Measurements from ENCODE around the gene SHISA2.
"Not testable (repeated sequence)": the region's sequence is repeated elsewhere in the genome, so short reads cannot be mapped to it uniquely, and the experiment has no call there.

Gene SHISA2

DNA sequence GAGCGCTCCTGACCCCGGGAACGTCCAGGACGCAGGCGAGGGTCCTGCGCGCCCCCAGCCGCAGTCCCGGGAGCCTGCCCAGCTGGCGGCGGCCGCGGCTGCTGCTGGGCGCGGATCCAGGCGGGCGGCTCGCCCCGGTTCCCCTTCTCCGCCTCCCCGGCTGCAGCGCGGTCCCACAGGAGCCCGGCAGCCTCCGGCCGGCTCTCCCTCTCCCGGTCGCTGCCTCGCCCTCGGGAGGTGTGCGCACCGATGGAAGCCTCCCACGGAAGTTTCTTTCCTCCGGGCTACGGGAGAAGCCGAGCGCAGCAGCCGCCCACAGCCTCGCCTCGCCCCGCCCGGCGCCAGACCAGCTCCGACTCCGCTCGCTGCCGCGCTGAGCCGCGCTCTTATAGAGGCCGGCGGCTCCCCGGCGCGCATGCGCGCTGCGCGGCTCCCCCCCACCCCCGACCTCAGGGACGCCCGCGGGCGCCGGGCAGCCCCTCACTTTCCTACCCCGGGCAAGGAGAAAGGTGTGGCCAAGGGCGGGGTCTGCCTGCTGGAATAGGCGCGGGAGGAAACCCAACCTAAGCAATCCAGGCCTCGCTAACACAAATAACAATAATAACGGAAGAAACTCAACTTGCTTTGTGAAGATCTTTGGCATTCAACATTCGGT is at the start of gene SHISA2:
SHISA2 (minus strand) TSS at position 360 of the 655 bp plus-strand sequence. CDS start 1,041 bp downstream, outside the sequence.
- peak; percentile 63 for DNase-seq

DNA sequence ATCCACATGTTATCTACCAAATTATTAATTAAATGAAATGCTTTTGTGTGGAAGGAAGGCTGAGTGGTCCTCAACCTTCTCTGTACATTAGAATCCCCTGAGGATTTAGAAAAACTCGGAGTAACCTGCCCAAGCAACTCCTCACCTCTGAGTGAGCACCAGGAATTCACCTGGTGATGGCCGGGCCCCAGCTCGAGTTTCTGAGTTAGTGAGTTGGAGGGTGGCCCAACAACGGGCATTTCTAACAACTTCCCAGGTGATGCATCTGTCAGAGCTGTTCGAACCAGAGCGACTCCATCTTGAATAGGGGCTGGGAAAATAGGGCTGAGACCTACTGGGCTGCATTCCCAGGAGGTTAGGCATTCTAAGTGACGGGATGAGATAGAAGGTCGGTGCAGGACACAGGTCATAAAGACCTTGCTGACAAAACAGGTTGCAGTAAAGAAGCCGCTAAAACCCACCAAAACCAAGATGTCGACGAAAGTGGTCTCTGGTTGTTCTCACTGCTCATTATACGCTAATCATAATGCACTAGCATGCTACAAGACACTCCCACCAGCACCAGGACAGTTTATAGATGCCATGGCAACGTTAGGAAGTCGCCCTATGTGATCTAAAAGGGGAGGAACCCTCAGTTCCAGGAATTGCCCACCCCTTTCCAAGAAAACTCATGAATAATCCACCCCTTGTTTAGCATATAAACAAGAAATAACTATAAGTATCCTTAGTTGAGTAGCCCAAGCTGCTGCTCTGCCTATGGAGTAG is 44.2 kb upstream of the SHISA2 start:
- no peak for DNase-seq

DNA sequence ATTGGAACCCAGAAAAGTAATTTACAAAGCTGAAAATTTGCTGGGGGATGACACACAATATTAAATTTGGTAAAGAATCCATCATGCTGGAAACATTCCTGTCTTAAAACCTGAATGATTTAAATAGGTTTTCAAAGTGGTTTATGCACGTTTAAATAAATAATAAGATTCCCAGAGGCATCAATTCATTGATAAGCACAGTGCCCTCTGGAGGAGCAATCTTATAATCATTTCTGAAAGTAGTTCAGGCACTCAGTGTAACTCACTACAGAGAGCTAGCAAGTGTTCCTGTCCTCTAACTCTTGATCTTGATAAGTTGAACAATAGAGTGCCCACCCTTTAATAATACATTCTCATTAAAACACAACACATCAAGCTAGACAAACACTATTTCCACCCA is 43.5 kb upstream of the SHISA2 start:
- no peak for DNase-seq

DNA sequence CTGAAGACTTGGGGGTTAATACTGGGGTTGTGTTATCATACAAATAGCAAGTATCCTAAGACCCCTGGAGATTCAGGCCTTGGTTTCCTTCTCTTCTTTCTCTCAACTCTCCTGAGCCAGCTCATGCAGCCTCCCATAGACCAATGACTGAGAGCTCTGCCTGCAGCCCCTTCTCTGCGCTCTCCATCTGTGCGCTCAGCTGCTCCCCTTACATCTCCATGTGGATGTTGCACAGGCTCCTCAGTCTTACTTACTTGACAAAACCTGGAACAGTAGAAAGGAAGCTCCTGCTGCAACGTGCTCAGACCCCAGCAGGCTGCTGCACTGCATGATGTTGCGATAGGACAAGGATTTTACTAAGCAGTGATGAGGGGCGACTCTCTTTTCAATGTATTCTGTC is 25.0 kb upstream of the SHISA2 start:
- DNase-seq = not testable (repeated sequence)

DNA sequence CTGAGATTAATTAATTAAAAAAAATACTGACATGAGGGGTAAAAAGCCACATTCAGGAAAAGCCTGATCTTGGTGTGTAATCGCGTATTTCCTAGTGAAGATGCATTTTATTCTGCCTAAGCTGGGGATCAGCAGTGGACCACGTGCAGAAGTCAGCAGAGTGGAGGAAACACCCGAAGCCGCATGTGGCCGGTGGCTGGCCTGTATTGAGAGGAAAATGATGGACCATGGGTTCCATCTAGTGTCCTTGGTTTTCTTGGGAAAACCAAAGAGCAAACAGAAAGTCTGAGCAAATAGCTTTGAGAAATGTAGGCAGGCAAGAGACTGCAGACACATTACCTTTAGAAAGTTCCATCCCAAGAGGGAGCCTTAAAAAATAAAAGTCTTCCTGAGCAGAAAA is 23.7 kb upstream of the SHISA2 start:
- no peak for DNase-seq

DNA sequence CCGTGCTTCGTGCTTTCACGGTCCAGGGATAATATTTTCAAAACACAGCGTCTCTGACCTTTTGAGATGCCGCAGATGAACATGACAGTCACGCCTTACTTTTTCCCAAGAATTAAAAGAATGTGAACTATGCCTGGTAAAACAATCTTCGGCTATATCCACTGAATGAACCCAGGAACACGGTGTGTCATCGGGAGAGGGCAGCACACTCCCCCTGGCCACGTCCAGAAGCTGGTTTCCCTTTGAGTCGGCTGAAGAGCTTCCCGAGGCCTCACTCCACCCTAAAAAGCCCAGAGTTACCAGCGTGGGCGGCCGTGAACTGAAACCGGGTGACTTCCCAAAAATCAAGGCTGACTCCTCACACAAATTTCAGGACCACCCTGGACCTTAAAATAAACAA is 22.9 kb upstream of the SHISA2 start:
- peak; percentile 27 for DNase-seq

DNA sequence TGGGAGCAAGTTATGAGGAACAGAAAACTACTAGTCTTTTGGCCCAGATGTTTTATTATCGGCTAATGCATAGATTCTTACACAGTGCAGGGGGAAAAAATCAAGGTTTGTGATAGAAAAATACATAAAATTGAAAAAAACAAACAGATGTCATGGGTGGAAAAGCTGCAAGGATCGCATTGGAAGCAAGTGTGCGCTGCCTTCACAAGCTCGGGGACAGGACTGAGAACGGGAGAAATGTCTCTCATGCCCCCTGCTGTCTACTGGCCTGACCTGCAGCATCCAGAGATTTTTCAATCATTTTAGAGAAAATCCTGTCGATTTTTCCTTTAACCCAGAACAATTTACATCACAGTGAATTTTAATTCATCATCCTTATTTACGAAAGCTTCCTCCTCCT is 20.5 kb upstream of the SHISA2 start:
- not testable (repeated sequence) for DNase-seq

DNA sequence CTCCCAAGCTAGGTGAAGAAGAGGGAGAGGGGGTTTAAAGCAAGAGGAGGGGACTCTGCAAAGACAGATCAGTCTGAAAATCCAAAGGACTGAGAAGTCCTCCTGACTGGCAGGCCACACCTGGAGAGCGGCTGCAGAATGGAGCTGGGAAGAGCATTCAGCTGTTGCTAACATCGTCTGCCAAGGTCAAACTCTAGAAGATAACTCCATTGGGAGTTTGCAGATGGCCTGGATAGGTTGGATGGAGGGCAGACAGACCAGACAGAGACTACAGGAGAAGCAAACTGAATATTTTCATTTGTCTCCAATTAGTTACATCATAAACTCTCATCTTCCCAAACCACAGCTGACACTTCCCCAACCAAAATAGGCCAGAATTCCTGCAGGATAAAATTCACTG is 19.9 kb upstream of the SHISA2 start:
- no peak for DNase-seq

DNA sequence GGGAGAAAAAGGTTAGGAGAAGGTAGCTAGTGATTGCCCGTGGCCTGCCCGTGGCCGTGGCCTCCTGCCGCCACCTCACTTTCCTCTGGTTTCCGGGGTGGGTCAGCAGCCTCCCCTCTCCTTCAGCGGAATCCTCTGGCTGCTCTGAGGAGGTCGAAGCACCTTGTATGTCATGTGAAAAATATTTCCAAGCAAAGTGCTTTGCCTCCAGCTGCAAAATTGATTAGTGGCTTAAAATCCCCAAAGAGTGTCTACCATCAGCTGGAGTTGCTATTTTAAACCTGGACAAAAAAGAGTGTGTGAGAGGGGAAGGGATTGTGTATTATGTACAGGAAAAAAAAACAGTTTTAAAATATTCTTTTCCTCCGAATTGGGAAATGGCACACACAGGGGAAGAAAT is 17.8 kb upstream of the SHISA2 start:
- not testable (repeated sequence) for DNase-seq

DNA sequence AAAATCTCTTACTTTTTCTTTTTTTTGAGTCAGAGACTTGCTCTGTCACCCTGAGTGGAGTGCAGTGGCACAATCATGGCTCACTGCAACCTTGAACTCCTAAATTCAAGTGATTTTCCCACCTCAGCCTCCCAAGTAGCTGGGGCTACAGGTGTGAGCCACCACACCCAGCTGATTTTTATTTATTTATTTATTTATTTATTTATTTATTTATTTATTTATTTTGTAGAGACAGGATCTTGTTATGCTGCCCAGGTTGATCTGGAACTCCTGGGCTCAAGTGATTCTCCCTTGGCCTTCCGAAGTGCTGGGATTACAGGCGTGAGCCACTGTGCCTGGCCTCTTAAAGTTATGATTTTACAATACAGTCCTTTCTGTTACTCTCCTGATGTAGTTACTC is 16.6 kb upstream of the SHISA2 start:
- not testable (repeated sequence) for DNase-seq

DNA sequence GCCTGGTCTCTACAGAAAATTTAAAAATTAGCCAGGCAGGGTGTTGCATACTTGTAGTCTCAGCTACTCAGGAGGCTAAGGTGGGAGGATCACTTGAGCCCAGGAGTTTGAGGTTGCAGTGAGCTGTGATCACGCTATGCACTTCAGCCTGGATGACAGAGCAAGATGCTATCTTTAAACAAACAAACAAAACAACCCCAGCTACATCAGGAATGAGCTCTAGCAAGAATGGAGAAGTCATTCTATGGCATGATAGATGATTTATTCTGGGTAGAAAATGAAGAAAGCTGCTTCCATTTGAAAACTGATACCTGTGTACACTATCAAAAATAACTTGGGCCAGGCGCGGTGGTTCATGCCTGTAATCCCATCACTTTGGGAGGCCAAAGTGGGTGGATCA is 15.8 kb upstream of the SHISA2 start:
- DNase-seq = no peak

DNA sequence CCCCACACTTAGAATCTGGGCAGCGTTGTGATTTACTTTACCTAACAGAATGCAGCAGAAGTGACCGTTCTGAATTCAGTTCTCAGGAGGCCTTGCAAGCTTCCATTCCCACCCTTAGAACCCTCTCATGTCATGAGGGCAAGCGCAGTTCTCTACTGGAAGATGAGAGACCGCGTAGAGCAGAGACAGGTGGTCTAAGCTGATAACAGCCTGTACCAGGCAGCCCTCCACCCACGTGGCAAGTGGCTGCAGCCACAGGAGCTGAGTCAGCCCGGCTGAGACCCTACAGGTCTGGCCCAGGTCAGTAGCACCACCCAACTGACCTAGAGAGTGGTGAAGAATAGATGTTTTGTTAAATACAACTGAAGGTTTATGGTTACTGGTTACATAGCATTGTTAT is 14.7 kb upstream of the SHISA2 start:
- not testable (repeated sequence) for DNase-seq

DNA sequence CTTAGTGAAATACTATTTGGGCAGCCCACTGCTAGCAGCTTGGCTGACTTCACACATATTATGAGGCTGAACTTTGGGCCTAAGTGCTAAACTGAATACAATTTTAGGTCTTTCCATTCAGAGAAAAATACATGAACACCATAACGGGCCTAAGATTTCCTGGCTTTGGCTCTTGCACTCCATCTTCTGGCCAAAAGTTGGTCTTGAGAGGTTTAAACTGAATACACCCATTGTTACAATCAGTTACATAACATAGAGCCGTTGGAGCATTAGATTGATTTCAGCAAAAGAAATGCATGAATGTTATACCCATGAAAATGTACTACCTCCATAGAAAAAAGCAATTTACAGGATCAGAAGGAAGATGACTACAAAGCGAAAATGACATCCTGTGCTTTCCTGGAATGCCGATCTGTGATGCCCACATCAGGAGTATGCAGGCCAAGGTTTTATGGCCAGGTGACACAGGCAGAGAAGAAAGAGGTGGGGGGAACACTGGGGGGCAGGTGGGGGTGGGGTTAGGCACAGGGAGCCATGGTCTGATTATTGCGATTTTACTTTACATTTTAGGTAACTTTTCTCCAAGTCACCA is 11.1 kb upstream of the SHISA2 start:
- DNase-seq = peak; percentile 51

DNA sequence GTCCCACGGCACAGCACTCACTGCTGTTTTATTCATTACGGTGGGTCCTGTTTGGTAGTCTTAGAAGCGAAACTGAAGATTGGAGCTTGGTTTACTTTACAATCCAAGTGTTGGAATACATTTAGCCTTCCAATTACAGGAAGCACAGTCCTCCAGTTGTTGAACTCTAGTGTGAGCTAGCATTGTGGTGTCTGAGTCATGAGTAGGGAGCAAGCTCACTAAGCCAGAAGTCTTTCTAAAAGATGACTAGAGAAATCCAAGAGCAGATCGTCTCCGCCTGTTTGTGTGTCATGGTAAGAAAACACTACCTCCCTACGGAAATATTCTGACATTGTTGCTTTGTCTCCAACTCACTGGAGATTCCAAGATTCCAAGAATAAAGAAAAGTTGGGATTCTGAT is 10.1 kb upstream of the SHISA2 start:
- peak; percentile 78 for DNase-seq

DNA sequence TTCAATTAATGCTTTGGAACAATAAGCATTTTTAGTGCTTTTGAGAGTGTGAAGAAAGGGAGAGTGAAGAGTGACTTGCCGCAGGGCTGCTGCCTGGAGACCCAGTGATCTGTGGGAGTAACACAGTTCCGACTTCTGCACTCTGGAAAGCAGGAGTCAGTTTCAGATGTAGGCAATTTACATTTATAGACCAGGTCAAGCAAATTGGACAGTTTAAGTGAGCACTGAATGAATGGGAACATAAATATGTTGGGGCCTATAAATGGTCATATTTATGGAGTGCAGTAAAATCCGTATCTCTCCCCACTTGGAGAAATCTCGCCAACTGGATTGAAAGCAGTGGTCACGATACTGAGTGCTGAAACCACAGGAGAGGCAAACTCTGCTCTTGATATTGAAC is 9.4 kb upstream of the SHISA2 start:
- DNase-seq = no peak

DNA sequence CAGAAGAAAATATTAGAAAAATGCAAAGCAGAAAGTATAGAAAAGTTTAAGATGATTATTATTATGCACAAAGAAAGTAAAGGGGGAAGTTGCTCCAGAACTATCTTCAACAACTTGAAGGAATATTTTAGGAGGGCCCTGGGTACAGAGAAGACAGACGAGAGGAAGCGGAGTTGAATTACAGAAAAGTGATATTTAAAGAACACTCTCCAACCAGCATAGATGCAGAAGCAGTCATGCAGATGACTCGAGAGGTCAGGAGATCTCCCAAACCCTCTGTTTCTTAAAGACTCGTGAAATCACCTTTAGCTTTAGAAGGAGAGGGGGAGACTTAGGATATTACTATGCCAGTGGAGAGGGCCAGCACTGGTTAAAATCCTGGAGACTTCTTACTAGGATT is 8.5 kb upstream of the SHISA2 start:
- no peak for DNase-seq

DNA sequence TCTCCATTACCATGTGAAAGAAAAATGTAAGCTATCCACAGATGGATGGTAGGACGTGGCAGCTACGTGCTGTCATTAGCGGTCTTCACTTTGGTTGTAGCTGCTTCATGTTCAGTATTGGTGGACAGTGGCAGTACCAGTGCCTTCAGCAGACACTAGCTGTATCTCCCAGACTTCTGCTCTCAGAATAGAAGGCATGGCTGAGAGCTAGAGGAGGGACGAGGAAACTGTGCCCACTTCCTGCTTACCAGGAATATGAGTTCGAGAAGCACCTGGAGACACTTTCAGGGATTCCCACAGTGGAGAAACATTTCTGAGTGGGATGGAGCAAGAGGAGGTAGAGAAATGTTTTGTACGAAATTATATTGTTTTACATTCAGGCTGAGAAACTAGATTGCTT is 6.9 kb upstream of the SHISA2 start:
- DNase-seq = no peak

DNA sequence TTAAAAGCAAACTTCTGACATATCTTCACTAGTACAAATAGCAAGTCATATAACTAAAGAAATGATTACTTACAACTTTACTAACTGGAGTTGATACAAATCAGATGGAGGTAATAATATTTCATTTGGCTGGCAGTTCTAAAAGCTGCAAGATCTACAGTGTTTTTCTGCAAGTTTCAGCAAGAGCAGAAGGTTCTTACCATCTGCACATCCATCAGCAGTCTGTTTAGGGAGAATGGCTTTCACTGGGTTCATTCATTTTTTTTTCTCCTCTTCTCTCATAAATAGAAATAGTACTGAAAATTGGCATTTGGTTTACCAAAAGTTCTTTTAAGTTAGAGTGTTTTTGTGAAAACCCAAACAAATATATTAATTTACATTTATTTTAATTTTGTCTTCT is 3.1 kb upstream of the SHISA2 start:
- no peak for DNase-seq

DNA sequence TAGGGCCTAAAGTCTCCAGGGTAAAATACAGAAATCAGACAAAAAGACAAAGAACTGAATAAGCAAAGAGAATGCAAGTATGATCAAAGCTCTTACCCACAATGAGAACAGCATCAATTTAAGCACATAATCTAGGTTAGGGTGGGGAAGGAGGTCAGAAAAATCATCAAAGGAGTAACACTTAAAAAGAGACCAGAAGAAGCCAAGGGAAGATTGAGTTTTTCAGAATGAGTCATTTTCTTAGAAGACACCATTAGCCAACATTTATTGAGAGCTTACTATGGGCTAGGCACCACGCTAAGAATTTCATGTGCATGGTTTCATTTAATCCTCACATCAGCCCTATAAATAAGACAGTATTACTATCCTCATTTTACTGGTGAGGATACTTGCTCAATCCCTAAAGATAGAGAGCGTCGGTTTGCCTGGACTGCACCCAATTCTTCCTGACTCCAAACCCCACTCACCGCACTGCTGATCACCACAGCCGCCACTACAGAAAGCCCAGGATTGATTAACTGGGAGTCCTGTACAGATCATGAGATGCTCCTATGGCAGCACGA is 1.7 kb upstream of the SHISA2 start:
- DNase-seq = no peak

DNA sequence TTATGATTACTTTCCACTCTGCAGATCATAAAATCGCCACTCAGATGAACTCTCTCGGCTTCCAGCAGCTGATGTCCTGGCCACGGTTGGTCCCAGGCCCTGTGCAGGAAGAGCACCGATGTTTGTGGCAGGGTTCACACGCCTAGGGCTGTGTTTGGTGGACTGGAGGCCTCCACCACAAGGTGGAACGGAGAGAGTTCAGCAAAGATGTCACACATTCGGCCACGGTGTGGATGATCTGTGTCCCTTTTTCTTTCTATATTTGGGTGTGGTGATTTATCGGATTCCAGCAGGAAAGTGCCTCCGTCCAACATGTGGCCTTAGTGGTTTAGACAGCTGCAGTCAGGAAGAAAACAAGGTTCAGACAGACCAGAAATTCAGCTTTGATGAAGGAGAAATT is 521 bp upstream of the SHISA2 start:
- DNase-seq = no peak

DNA sequence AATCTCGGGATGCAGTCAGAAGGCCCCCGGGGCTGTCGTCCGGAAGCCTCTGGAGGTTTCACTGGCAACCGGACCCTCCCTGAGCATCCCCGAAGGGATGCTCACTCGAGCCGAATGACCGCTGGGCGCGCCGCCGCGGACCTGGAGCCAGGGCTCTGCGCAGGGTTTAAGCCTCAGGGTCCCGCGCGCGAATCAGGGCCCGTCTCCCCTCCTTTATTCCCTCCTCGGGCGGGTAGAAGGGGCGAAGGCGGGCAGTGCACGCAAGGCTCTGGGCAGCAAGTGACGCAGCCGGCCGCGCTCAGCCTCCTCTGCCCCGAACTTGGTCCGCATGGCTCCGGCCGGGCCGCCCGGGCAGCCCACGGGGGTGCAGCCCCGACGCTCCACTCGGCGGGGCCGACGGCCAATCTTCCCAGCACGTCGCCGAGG is 572 bp downstream of the SHISA2 start:
- no peak for DNase-seq

DNA sequence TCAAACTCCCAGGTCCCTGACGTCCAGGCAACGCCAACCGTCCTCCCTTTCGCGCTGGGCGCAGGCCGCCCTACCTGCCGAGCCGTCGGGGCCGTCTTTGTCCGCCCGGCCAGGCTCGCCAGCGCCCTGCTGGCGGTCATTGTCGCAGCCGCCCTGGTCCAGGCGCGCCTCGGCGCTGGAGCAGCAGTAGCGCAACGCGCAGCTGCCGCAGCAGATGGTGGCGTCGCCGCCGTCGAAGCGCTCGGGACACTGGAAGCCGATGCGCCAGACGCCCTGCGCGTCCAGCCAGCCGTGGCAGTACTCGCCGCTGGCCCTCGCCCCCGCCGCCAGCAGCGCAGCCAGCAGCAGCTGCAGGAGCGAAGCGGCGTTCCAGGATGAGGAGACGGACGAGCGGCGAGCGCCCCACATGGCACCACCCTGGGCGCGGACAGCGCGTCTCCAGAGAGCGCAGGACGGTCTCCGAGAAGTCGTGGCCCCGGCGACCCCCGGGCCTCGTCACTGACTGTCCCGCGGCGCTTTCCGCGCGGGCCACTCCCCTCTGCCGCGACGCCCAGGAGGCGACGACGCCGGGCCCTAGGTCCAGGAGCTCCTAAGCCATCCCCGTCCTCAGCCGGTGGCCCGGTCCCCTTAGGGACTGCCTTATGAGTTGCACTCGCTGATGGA is 1.1 kb downstream of the SHISA2 start:
- DNase-seq = peak; percentile 5

DNA sequence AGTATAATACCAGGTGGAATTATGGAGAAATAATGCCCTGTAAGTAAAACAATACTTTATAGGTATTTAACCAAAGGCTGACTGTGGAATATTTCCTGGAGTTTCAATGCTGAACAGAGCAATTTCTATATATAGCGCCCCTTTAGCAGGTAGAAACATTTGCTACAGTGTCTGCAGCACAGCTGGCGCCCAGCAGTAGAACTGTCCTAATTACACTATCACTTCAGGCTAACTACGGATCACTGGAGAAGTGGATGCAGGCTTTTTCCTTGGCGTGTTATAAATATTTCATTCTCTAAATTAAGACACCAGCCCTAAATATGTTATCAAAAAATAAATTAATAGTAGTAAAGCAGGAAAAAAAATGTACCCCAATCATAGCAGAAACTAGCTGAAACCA is 3.1 kb downstream of the SHISA2 start:
- no peak for DNase-seq

All from fibroblast of skin of right biceps (primary cell).